A549 (cell line): ENCODE measurements around the gene TPST1. TPM values are rescaled to one million over a fixed set of nuclear protein-coding genes. Genes with fewer than 3 reads are reported as not detected.

Experiments
- ATAC-seq, 2 experiments: fragments of 200-7000 bp in 1 of 2; fragments of >200 bp in 1 of 2; cut with Nextera tagmentation in 1 of 2; cut with Tn5 transposase in 1 of 2; 3 replicates each; pipeline versions ENCODE4 v1.8.0 to v1.9.1; 2018 to 2020; ENCODE audit warnings: mild to moderate bottlenecking in 1 of 2, moderate library complexity in 1 of 2
- CTCF ChIA-PET: fragments of 300-600 bp; sonication (Branson Sonifier 250); formaldehyde crosslinking; extraction: SDS; loops from one replicate; lab custom pipeline; 2021; ENCODE audit warnings: antibody characterized with exemption, inconsistent platforms; lab: Yijun Ruan, JAX
- POLR2A ChIA-PET: fragments of 350-600 bp; formaldehyde crosslinking; extraction: SDS; loops from one replicate; lab custom pipeline; 2021; ENCODE audit warnings: antibody characterized with exemption, inconsistent platforms; lab: Yijun Ruan, JAX
- DNase-seq, 2 experiments: peaks; one replicate each; pipeline versions ENCODE4 v3.0.0 to v3.0.0-alpha.2; 2011 to 2016; ENCODE audit warnings: low read depth in 1 of 2, low spot score in 1 of 2
- FAIRE-seq: peaks from 2 replicates; lab custom pipeline; 2011; peaks lifted over from hg19 to GRCh38; lab: Jason Lieb, UNC
- H3K27ac ChIP-seq, 2 experiments: fragments of >200 bp; sonication (Bioruptor Twin); formaldehyde crosslinking; 3 replicates each; pipeline ENCODE4 v1.5.1; 2016 to 2017
- H3K4me1 ChIP-seq: fragments of >200 bp; sonication (Bioruptor Twin); formaldehyde crosslinking; 3 replicates; pipeline ENCODE4 v1.6.1; 2016
- H3K4me2 ChIP-seq: fragments of >200 bp; sonication (Bioruptor Twin); formaldehyde crosslinking; 3 replicates; pipeline ENCODE4 v1.6.1; 2016
- H3K4me3 ChIP-seq: fragments of >200 bp; sonication (Bioruptor Twin); formaldehyde crosslinking; 3 replicates; pipeline ENCODE4 v1.5.1; 2016
- H3K9me3 ChIP-seq: fragments of >200 bp; sonication (Bioruptor Twin); formaldehyde crosslinking; 3 replicates; pipeline ENCODE4 v1.6.1; 2016
- BCL3 ChIP-seq: fragments of >200 bp; sonication (Bioruptor Twin); formaldehyde crosslinking; IDR thresholded peaks from 3 replicates; pipeline ENCODE4 v1.6.1; 2016
- CHD2 ChIP-seq: fragments of 150-350 bp; IDR thresholded peaks from 2 replicates; pipeline ENCODE4 v1.6.1; 2014; ENCODE audit warnings: low read length; ENCODE audit not compliant: partially characterized antibody
- E2F6 ChIP-seq: IDR thresholded peaks from 2 replicates; pipeline ENCODE4 v1.6.1; 2012; ENCODE audit warnings: low read depth, borderline replicate concordance
- EHMT2 ChIP-seq: fragments of 200-600 bp; sonication (generic); IDR thresholded peaks from 2 replicates; pipeline ENCODE4 v1.6.1; 2016; ENCODE audit warnings: antibody characterized with exemption, low read depth, mild to moderate bottlenecking, moderate library complexity
- ELK1 ChIP-seq: fragments of 150-350 bp; IDR thresholded peaks from 2 replicates; pipeline ENCODE4 v1.6.1; 2014; ENCODE audit warnings: low read depth, mild to moderate bottlenecking, low read length
- ESRRA ChIP-seq: fragments of 150-350 bp; IDR thresholded peaks from 2 replicates; pipeline ENCODE4 v1.6.1; 2014; ENCODE audit warnings: mild to moderate bottlenecking, low read length, borderline replicate concordance
- HOXA7 ChIP-seq: fragments of 250-450 bp; sonication (Bioruptor Pico); IDR thresholded peaks from 2 replicates; pipeline ENCODE4 v1.5.0; 2020; ENCODE audit warnings: mild to moderate bottlenecking, moderate library complexity
- HOXB13 ChIP-seq: fragments of 250-450 bp; sonication (Bioruptor Pico); IDR thresholded peaks from 2 replicates; pipeline ENCODE4 v1.5.0; 2020; ENCODE audit warnings: low read depth, mild to moderate bottlenecking, moderate library complexity
- JUN ChIP-seq, 2 experiments: fragments of >200 bp; sonication (Bioruptor Twin); formaldehyde crosslinking; IDR thresholded peaks; 2 replicates in 1 of 2; 3 replicates in 1 of 2; pipeline ENCODE4 v1.6.1; 2016 to 2017
- MAFK ChIP-seq: fragments of 450-650 bp; IDR thresholded peaks from 2 replicates; pipeline ENCODE4 v1.6.1; 2014; ENCODE audit not compliant: partially characterized antibody
- MAZ ChIP-seq: fragments of 150-350 bp; IDR thresholded peaks from 2 replicates; pipeline ENCODE4 v1.6.1; 2014; ENCODE audit warnings: antibody characterized with exemption, low read depth, low read length, borderline replicate concordance
- NFE2L2 ChIP-seq: fragments of 150-350 bp; conservative IDR thresholded peaks from 2 replicates; pipeline ENCODE4 v1.6.1; 2014; ENCODE audit warnings: low read length
- NR3C1 ChIP-seq: fragments of >200 bp; sonication (Bioruptor Twin); formaldehyde crosslinking; IDR thresholded peaks from 3 replicates; pipeline ENCODE4 v1.6.1; 2017
- PHF8 ChIP-seq: fragments of 200-600 bp; sonication (generic); IDR thresholded peaks from 2 replicates; pipeline ENCODE4 v1.6.1; 2016; ENCODE audit warnings: low read depth, mild to moderate bottlenecking, antibody characterized with exemption, moderate library complexity, borderline replicate concordance
- RAD21 ChIP-seq, 2 experiments: fragments of >200 bp in 1 of 2; sonication (Bioruptor Twin) in 1 of 2; formaldehyde crosslinking in 1 of 2; IDR thresholded peaks in 1 of 2; conservative IDR thresholded peaks in 1 of 2; 2 replicates in 1 of 2; 3 replicates in 1 of 2; pipeline ENCODE4 v1.6.1; 2012 to 2018; ENCODE audit warnings: inconsistent platforms in 1 of 2
- RARB ChIP-seq: fragments of 250-450 bp; sonication (Bioruptor Pico); IDR thresholded peaks from 2 replicates; pipeline ENCODE4 v1.8.0; 2021; ENCODE audit warnings: mild to moderate bottlenecking, moderate library complexity
- RFX5 ChIP-seq: fragments of 450-650 bp; IDR thresholded peaks from 2 replicates; pipeline ENCODE4 v1.7.1; 2014; ENCODE audit warnings: antibody characterized with exemption, mild to moderate bottlenecking, moderate library complexity
- RNF2 ChIP-seq: fragments of 200-600 bp; sonication (generic); IDR thresholded peaks from 2 replicates; pipeline ENCODE4 v1.6.1; 2016; ENCODE audit warnings: low read depth, mild to moderate bottlenecking, antibody characterized with exemption, moderate library complexity, borderline replicate concordance
- SMC3 ChIP-seq: fragments of >200 bp; sonication (Bioruptor Twin); formaldehyde crosslinking; IDR thresholded peaks from 3 replicates; pipeline ENCODE4 v1.6.1; 2018; ENCODE audit warnings: inconsistent platforms
- TFCP2L1 ChIP-seq: fragments of 250-450 bp; sonication (Bioruptor Pico); IDR thresholded peaks from 2 replicates; pipeline ENCODE4 v1.5.0; 2021; ENCODE audit warnings: mild to moderate bottlenecking
- ZNF302 ChIP-seq: fragments of 250-450 bp; sonication (Bioruptor Pico); IDR thresholded peaks from 2 replicates; pipeline ENCODE4 v1.9.0; 2021; ENCODE audit warnings: inconsistent platforms, mild to moderate bottlenecking, moderate library complexity
- WGBS: methylation state at CpG from one replicate; pipeline ENCODE4 v1.1.6; 2017; ENCODE audit errors: missing lambda C conversion rate; 5-methylcytosine and 5-hydroxymethylcytosine counted together
- polyA plus RNA-seq, 4 experiments: library from polyadenylated mRNA; depleted of rRNA in 3 of 4; stranded (reverse); fragments of >200 nt; fragmentation: RNase III in 1 of 4; extraction: RNeasy Plus Mini Kit Qiagen cat#74134 plus additional on column Dnase treatment in 1 of 4; gene quantifications; 2 replicates in 3 of 4; 3 replicates in 1 of 4; pipeline ENCODE4 v1.2.3, GENCODE V29; 2011 to 2017

Gene TPST1
- polyA plus RNA-seq, 2 of the 4 experiments (the other 2 are of a cell fraction): 14.6 to 20.4 TPM

- H3K4me3 ChIP-seq: no peak overlapping the region
- 81% methylated on average over 6 of the region's 6 CpGs for WGBS
- H3K27ac ChIP-seq: no peak overlapping the region
- ChIA-PET POLR2A (no interaction called here), CTCF (no interaction called here)
- no peaks in the 10 kb centered on the region for H3K9me3 ChIP-seq
- no peak for ATAC-seq
- no peak overlapping the region for H3K4me2 ChIP-seq
- TF ChIP-seq EHMT2: no peak
- TF ChIP-seq HOXA7 (CRISPR knock-in tag): no peak
- H3K4me1 ChIP-seq: 0 out of 3 replicates have a peak, but pooled peaks cover 3% of the 10 kb centered on the region
- DNase-seq: no peak
- FAIRE-seq: no peak
Measured at GRCh38 chr7:66356277-66356721, 151.2 kb downstream of the TPST1 start.

- Histone ChIP-seq H3K27ac (no peak overlapping the region), H3K4me1 (0 out of 3 replicates have a peak, but pooled peaks cover 3% of the 10 kb centered on the region), H3K4me2 (no peak overlapping the region), H3K9me3 (no peaks in the 10 kb centered on the region), H3K4me3 (no peak overlapping the region)
- 58% methylated on average over 3 of the region's 3 CpGs for WGBS
- no peak for FAIRE-seq
- TF ChIP-seq BCL3 (no peak), NFE2L2 (no peak), JUN (IDR thresholded peaks at IDR 0.05) (no peak)
- no peak for ATAC-seq
- CTCF ChIA-PET: no interaction called here
- DNase-seq: no peak
- POLR2A ChIA-PET: no interaction called here
Measured at GRCh38 chr7:66357087-66357486, 152.0 kb downstream of the TPST1 start.

- no peak overlapping the region for H3K4me3 ChIP-seq
- TF ChIP-seq SMC3: no peak
- no peak for TF ChIP-seq ZNF302 (CRISPR knock-in tag)
- TF ChIP-seq RFX5: no peak
- no peak for TF ChIP-seq HOXB13 (CRISPR knock-in tag)
- TF ChIP-seq NR3C1: no peak
- no peak for TF ChIP-seq RAD21 (conservative IDR thresholded peaks at IDR 0.05 in 1 of 2, IDR thresholded peaks at IDR 0.05 in 1 of 2)
- no peak for TF ChIP-seq RNF2
- no peak for TF ChIP-seq PHF8
- no peak for TF ChIP-seq TFCP2L1 (CRISPR knock-in tag)
- TF ChIP-seq E2F6: no peak
- TF ChIP-seq ELK1: no peak
- TF ChIP-seq MAZ: no peak
- no peak for TF ChIP-seq CHD2
- no peak for TF ChIP-seq MAFK
- TF ChIP-seq RARB: no peak
- no peak for TF ChIP-seq ESRRA
- ATAC-seq: no peak
- no peak for FAIRE-seq
- 88% methylated on average over 11 of the region's 11 CpGs for WGBS
- CTCF ChIA-PET: interaction anchor here (1.5 kb wide), 1 partner anchor 54 kb away, joined by 6 read pairs; no protein-coding TSS in a partner anchor
- no peaks in the 10 kb centered on the region for H3K9me3 ChIP-seq
- H3K4me2 ChIP-seq: no peak overlapping the region
- POLR2A ChIA-PET: no interaction called here
- no peak for DNase-seq
- no peak overlapping the region for H3K27ac ChIP-seq
- no peaks in the 10 kb centered on the region for H3K4me1 ChIP-seq
Measured at GRCh38 chr7:66359656-66360211, 154.6 kb downstream of the TPST1 start.
